ENCODE results near the gene ZNF846.
"Not testable (repeated sequence)": the region's sequence is repeated elsewhere in the genome, so short reads cannot be mapped to it uniquely, and the experiment has no call there.

ZNF846 gene

DNA sequence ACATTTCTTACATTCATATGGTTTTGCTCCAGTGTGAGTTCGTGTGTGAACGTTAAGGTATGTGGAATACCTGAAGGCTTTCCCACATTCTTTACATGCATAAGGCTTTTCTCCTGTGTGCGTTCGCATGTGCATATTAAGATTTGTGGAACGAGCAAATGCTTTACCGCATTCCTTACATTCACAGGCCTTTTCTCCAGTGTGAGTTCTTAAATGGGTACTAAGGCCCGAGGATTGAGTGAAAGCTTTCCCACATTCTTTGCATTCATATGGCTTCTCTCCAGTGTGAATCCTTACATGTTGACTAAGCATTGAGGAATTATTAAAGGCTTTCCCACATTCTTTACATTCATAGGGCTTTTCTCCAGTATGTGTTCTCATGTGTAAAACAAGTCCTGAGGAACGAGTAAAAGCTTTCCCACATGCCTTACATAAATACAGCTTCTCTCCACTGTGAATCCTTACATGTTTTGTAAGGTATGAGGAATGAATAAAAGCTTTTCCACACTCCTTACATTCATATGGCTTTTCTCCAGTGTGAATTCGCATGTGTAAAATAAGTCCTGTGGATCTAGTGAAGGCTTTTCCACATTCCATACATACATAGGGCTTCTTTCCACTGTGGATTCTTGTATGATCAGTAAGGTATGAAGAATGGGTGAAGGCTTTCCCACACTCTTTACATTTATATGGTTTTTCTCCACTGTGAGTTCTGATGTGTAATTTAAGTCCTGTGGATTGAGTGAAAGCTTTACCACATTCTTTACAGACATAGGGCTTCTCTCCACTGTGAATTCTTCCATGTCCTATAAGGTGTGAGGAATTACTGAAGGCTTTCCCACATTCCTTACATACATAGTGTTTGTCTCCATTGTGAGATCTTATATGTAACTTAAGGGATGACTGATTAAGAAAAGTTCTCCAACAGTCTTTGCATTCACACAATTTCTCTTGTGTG is 10.7 kb downstream of the ZNF846 start:
- in situ Hi-C loops (cut with HindIII; ENCODE audit: low sequenced_read_pairs): no loop called here
- H3K4me3 ChIP-seq (ENCODE audit: low read depth, low read length): no peak overlapping the region
- peak; percentile 7 for DNase-seq (ENCODE audit: low read depth, low spot score)
- TF ChIP-seq, protein P1, sequence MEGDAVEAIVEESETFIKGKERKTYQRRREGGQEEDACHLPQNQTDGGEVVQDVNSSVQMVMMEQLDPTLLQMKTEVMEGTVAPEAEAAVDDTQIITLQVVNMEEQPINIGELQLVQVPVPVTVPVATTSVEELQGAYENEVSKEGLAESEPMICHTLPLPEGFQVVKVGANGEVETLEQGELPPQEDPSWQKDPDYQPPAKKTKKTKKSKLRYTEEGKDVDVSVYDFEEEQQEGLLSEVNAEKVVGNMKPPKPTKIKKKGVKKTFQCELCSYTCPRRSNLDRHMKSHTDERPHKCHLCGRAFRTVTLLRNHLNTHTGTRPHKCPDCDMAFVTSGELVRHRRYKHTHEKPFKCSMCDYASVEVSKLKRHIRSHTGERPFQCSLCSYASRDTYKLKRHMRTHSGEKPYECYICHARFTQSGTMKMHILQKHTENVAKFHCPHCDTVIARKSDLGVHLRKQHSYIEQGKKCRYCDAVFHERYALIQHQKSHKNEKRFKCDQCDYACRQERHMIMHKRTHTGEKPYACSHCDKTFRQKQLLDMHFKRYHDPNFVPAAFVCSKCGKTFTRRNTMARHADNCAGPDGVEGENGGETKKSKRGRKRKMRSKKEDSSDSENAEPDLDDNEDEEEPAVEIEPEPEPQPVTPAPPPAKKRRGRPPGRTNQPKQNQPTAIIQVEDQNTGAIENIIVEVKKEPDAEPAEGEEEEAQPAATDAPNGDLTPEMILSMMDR (IDR thresholded peaks at IDR 0.05; ENCODE audit: low read depth, low read length): no peak

DNA sequence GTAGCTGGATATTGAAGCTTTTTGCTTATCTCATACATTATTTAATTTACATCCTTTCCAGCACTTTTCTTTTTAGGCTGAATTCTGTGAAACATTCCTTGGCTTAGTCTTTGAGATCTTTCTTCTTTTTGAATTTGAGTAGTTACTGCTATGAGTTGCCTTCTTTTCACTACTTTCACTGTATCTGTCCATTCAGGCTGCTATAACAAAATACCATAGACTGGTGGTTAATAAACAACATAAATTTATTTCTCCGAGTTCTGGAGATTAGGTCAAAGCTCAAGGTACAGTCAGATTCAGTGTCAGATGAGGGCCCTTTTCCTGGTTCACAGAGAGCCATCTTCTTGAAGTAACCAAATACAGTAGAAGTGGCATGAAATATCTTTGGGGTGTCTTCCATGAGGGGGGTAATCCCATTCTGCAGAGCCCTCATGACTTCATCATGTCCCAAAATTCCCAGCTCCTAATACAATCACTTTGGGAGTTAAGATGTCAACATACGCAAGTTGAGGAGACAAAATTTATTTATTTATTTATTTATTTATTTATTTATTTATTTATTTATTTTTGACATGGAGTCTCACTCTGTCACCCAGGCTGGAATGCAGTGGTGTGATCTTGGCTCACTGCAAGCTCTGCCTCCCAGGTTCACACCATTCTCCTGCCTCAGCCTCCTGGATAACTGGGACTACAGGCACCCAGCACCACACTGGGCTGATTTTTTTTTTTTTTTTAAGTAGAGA is 15.7 kb downstream of the ZNF846 start:
- in situ Hi-C loops (cut with HindIII; ENCODE audit: low sequenced_read_pairs): no loop called here
- H3K4me3 ChIP-seq (ENCODE audit: low read depth, low read length): no peak overlapping the region
- DNase-seq (ENCODE audit: low read depth, low spot score): no peak
- TF ChIP-seq, protein P1 (IDR thresholded peaks at IDR 0.05; ENCODE audit: low read depth, low read length): no peak

DNA sequence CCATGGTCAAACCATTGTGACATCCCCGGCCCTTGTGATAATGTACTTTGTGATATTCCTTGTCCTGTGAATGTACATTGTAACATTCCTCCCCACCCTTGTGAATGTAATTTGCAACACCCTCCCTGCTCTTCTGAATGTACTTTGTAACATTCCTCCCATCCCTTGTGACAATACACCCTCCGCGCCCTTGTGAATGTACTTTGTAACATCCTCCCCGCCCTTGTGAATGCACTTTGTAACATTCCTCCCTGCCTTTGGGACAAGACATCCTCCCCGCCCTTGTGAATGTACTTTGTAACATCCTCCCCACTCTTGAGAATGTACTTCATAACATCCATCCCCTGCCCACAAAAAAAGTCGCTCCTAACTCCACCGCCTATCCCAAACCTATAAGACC is 17.1 kb downstream of the ZNF846 start:
- DNase-seq (ENCODE audit: low read depth, low spot score): no peak
- TF ChIP-seq, protein P1 (IDR thresholded peaks at IDR 0.05; ENCODE audit: low read depth, low read length): no peak
- no peak overlapping the region for H3K4me3 ChIP-seq (ENCODE audit: low read depth, low read length)
- in situ Hi-C loops (cut with HindIII; ENCODE audit: low sequenced_read_pairs): no loop called here

DNA sequence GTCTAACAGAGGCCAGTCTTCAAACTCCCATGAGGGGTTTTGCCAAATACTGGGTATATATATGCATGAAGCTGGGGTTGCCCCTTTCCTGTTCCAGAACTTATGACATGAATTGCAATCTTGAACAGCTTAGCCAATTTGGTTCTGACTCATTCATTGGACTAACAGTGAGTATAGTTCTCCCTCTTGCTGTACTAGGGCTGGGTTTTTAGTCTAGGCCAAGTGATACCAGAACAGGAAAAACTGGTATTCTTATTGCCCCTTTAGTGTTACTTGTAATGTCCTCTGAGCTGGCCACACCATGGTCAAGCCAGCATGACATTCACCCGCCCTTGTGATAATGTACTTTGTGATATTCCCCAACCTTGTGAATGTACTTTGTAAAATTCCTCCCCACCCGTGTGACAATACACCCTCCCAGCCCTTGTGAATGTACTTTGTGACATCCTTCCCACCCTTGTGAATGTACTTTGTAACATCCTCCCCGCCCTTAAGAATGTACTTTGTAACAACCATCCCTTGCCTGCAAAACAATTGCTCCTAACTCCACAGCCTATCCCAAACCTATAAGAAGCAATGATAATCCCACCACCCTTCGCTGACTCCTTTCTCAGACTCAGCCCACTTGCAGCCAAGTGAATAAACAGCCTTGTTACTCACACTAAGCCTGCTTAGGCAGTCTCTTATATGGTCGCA is 26.9 kb downstream of the ZNF846 start:
- no peak for DNase-seq (ENCODE audit: low read depth, low spot score)
- H3K4me3 ChIP-seq (ENCODE audit: low read depth, low read length): no peak overlapping the region
- TF ChIP-seq, protein P1 (IDR thresholded peaks at IDR 0.05; ENCODE audit: low read depth, low read length): no peak
- in situ Hi-C loops (cut with HindIII; ENCODE audit: low sequenced_read_pairs): no loop called here

DNA sequence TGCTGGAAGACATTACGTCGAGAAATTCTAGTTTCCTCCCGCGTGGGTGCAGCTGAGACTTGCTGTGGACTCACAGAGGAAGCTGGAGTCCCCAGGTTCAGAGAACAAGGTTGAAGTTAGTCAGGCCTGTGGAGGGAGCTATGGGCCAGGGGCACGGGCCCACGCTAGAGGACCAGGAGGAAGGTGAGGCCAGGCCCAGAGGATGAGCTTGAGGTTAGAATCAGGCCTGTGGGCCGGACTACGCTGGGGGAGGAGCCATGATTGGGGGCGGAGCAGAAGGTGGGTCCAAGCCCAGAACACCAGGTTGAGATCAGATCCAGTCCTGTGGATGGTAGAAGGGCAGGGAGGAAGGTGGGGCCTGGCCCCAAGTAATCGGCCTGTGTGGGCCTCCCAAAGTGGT is 32.6 kb downstream of the ZNF846 start:
- H3K4me3 ChIP-seq (ENCODE audit: low read depth, low read length): no peak overlapping the region
- in situ Hi-C loops (cut with HindIII; ENCODE audit: low sequenced_read_pairs): no loop called here

DNA sequence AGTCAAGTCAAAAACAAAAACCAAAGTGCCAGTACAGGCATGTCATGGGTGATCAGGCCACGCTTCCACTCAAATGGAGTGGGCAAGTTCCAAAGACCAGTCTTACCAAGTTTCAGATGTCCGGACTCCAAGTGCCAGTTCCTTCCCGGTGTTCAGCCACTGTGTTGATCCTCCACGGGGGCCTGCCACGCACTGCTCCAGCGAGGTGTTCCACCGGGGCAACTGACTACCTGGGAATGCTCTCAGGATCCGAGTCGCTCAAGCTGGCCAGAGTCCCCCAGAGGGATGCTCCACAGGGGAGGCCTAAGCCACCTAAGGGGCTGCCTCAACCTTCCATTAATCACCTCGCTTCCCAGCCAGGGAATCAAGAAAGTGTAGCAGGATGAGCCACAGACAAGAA is 38.5 kb downstream of the ZNF846 start:
- DNase-seq (ENCODE audit: low read depth, low spot score); in situ Hi-C loops (cut with HindIII; ENCODE audit: low sequenced_read_pairs); H3K4me3 ChIP-seq (ENCODE audit: low read depth, low read length): not testable (repeated sequence)

More for the DNA sequence above, 32.6 kb downstream of the ZNF846 start:
- TF ChIP-seq, protein P1 (IDR thresholded peaks at IDR 0.05; ENCODE audit: low read depth, low read length): no peak
- DNase-seq (ENCODE audit: low read depth, low spot score): no peak

Measured in astrocyte of the spinal cord (primary cell).